ENCODE measurements around the gene PRDM15. TPM values are rescaled to one million over a fixed set of nuclear protein-coding genes. Genes with fewer than 3 reads are reported as not detected.

The PRDM15 gene
- total RNA-seq, 5 donors from 2014 or later (not counting 1 experiment from before 2014, with no cell fraction given): 17.8 to 22.0 (median 20.7) TPM

- Mint-ChIP-seq H3K4me1 (peaks cover 21 to 39% (median 38%) of the 10 kb centered on the region in 3 donors), H3K27me3 (no peaks in the 10 kb centered on the region), H3K4me3 (no peak overlapping the region), H3K27ac (no peak overlapping the region), H3K9me3 (no peaks in the 10 kb centered on the region), H3K36me3 (peaks cover 26% of the 10 kb centered on the region)
- Histone ChIP-seq H3K27me3 (replicated peaks in 1 of 2; ENCODE audit: control insufficient read depth in 2 of 2, extremely low read depth in 1 of 2, insufficient read depth in 2 of 2, low read length in 1 of 2) (no peaks in the 10 kb centered on the region), H3K4me3 (ENCODE audit: control insufficient read depth in 1 of 2, extremely low read depth in 1 of 2, low read length in 1 of 2) (no peak overlapping the region), H3K36me3 (ENCODE audit: control insufficient read depth in 2 of 2, extremely low read depth in 1 of 2, insufficient read depth in 1 of 2, low read length in 1 of 2) (peaks cover 4 to 10% of the 10 kb centered on the region in 2 donors), H3K27ac (ENCODE audit: low read length) (no peak overlapping the region), H3K4me1 (ENCODE audit: control insufficient read depth in 1 of 2, extremely low read depth in 1 of 2, insufficient read depth in 2 of 2, low read length in 2 of 2) (peaks cover 3 to 19% of the 10 kb centered on the region in 2 experiments), H3K9me3 (no peaks in the 10 kb centered on the region)
- CTCF ChIA-PET: interaction anchor here in 1 of 2 donors (0.6 kb wide), 2 partner anchors 204 to 368 kb away, joined by 3 to 4 read pairs; no protein-coding TSS in a partner anchor
- DNase-seq (no peak), ATAC-seq (replicated peaks in 1 of 4) (no peak)
- POLR2A ChIA-PET: interaction anchor here in 1 of 2 donors (0.6 kb wide), 1 partner anchor 29 kb away, joined by 7 read pairs; no protein-coding TSS in a partner anchor
- WGBS (ENCODE audit: insufficient coverage): 100% methylated on average over 1 of the region's 11 CpGs
Observed at GRCh38 chr21:41897047-41897669, 18.0 kb upstream of the PRDM15 start.

GRCh38 chr21:41895643-41896493 is 16.7 kb upstream of the PRDM15 start:
- Mint-ChIP-seq H3K27ac (peak overlapping the region; percentile 83 to 89), H3K36me3 (peaks cover 16% of the 10 kb centered on the region), H3K4me1 (peaks cover 20 to 34% (median 31%) of the 10 kb centered on the region in 3 donors), H3K9me3 (no peaks in the 10 kb centered on the region), H3K4me3 (peak overlapping the region; percentile 25 to 42 (median 39)), H3K27me3 (no peaks in the 10 kb centered on the region)
- DNase-seq: peak in 34 of 35 experiments; percentile 29 to 69 (median 52)
- peak; percentile 97 to 99 (median 98) for ATAC-seq (replicated peaks in 1 of 4)
- no peaks in the 10 kb centered on the region for H3K9me3 ChIP-seq
- 30% methylated on average over 15 of the region's 22 CpGs for WGBS (ENCODE audit: insufficient coverage)
- POLR2A ChIA-PET: no interaction called here
- no peak overlapping the region for H3K27ac ChIP-seq (ENCODE audit: low read length)
- H3K4me3 ChIP-seq (ENCODE audit: control insufficient read depth in 1 of 2, extremely low read depth in 1 of 2, low read length in 1 of 2): no peak overlapping the region
- H3K27me3 ChIP-seq (replicated peaks in 1 of 2; ENCODE audit: control insufficient read depth in 2 of 2, extremely low read depth in 1 of 2, insufficient read depth in 2 of 2, low read length in 1 of 2): no peaks in the 10 kb centered on the region
- CTCF ChIA-PET: interaction anchor here in 1 of 2 donors (0.7 to 1.4 kb wide), 3 partner anchors 16 to 212 kb away, joined by 3 to 8 read pairs (median 6); partner anchors contain the start of gene PRDM15
- H3K4me1 ChIP-seq (ENCODE audit: control insufficient read depth in 1 of 2, extremely low read depth in 1 of 2, insufficient read depth in 2 of 2, low read length in 2 of 2): peaks cover 3 to 19% of the 10 kb centered on the region in 2 experiments
- H3K36me3 ChIP-seq (ENCODE audit: control insufficient read depth in 2 of 2, extremely low read depth in 1 of 2, insufficient read depth in 1 of 2, low read length in 1 of 2): peaks cover 4 to 10% of the 10 kb centered on the region in 2 donors

- ChIA-PET CTCF (interaction anchor here in 1 of 2 donors (0.7 to 1.4 kb wide), 3 partner anchors 15 to 213 kb away, joined by 3 to 8 read pairs (median 6); partner anchors contain the start of gene PRDM15), POLR2A (no interaction called here)
- Histone ChIP-seq H3K27me3 (replicated peaks in 1 of 2; ENCODE audit: control insufficient read depth in 2 of 2, extremely low read depth in 1 of 2, insufficient read depth in 2 of 2, low read length in 1 of 2) (no peaks in the 10 kb centered on the region), H3K9me3 (no peaks in the 10 kb centered on the region), H3K4me1 (ENCODE audit: control insufficient read depth in 1 of 2, extremely low read depth in 1 of 2, insufficient read depth in 2 of 2, low read length in 2 of 2) (peaks cover 3 to 19% of the 10 kb centered on the region in 2 experiments), H3K4me3 (ENCODE audit: control insufficient read depth in 1 of 2, extremely low read depth in 1 of 2, low read length in 1 of 2) (no peak overlapping the region), H3K36me3 (ENCODE audit: control insufficient read depth in 2 of 2, extremely low read depth in 1 of 2, insufficient read depth in 1 of 2, low read length in 1 of 2) (peaks cover 4 to 10% of the 10 kb centered on the region in 2 donors), H3K27ac (ENCODE audit: low read length) (no peak overlapping the region)
- Mint-ChIP-seq H3K27ac (no peak overlapping the region), H3K9me3 (no peaks in the 10 kb centered on the region), H3K27me3 (no peaks in the 10 kb centered on the region), H3K36me3 (peaks cover 16% of the 10 kb centered on the region), H3K4me1 (peaks cover 20 to 30% (median 29%) of the 10 kb centered on the region in 3 donors), H3K4me3 (no peak overlapping the region)
- 80% methylated on average over 9 of the region's 13 CpGs for WGBS (ENCODE audit: insufficient coverage)
- DNase-seq (no peak), ATAC-seq (replicated peaks in 1 of 4) (no peak)
Observed at GRCh38 chr21:41894922-41895557, 15.9 kb upstream of the PRDM15 start.

GRCh38 chr21:41894511-41894910 is 15.4 kb upstream of the PRDM15 start:
- WGBS (ENCODE audit: insufficient coverage): 83% methylated on average over 2 of the region's 9 CpGs
- CTCF ChIA-PET: no interaction called here
- no peaks in the 10 kb centered on the region for H3K9me3 Mint-ChIP-seq
- POLR2A ChIA-PET: no interaction called here
- Histone ChIP-seq H3K27me3 (replicated peaks in 1 of 2; ENCODE audit: control insufficient read depth in 2 of 2, extremely low read depth in 1 of 2, insufficient read depth in 2 of 2, low read length in 1 of 2) (no peaks in the 10 kb centered on the region), H3K4me3 (ENCODE audit: control insufficient read depth in 1 of 2, extremely low read depth in 1 of 2, low read length in 1 of 2) (no peak overlapping the region), H3K36me3 (ENCODE audit: control insufficient read depth in 2 of 2, extremely low read depth in 1 of 2, insufficient read depth in 1 of 2, low read length in 1 of 2) (peaks cover 4 to 10% of the 10 kb centered on the region in 2 donors), H3K9me3 (no peaks in the 10 kb centered on the region), H3K4me1 (ENCODE audit: control insufficient read depth in 1 of 2, extremely low read depth in 1 of 2, insufficient read depth in 2 of 2, low read length in 2 of 2) (peaks cover 3 to 14% of the 10 kb centered on the region in 2 experiments), H3K27ac (ENCODE audit: low read length) (no peak overlapping the region)
- H3K4me3 Mint-ChIP-seq: no peak overlapping the region
- H3K4me1 Mint-ChIP-seq: peaks cover 18 to 26% (median 24%) of the 10 kb centered on the region in 3 donors
- no peaks in the 10 kb centered on the region for H3K27me3 Mint-ChIP-seq
- no peak overlapping the region for H3K27ac Mint-ChIP-seq
- DNase-seq: no peak
- peaks cover 16% of the 10 kb centered on the region for H3K36me3 Mint-ChIP-seq
- no peak for ATAC-seq (replicated peaks in 1 of 4)

- Histone ChIP-seq H3K27ac (ENCODE audit: low read length) (no peak overlapping the region), H3K27me3 (replicated peaks in 1 of 2; ENCODE audit: control insufficient read depth in 2 of 2, extremely low read depth in 1 of 2, insufficient read depth in 2 of 2, low read length in 1 of 2) (no peaks in the 10 kb centered on the region), H3K4me3 (ENCODE audit: control insufficient read depth in 1 of 2, extremely low read depth in 1 of 2, low read length in 1 of 2) (no peak overlapping the region), H3K36me3 (ENCODE audit: control insufficient read depth in 2 of 2, extremely low read depth in 1 of 2, insufficient read depth in 1 of 2, low read length in 1 of 2) (peaks cover 4 to 9% of the 10 kb centered on the region in 2 donors), H3K4me1 (ENCODE audit: control insufficient read depth in 1 of 2, extremely low read depth in 1 of 2, insufficient read depth in 2 of 2, low read length in 2 of 2) (peaks cover 3 to 6% of the 10 kb centered on the region in 2 experiments), H3K9me3 (no peaks in the 10 kb centered on the region)
- ATAC-seq (replicated peaks in 1 of 4): no peak
- Mint-ChIP-seq H3K4me3 (no peak overlapping the region), H3K27me3 (no peaks in the 10 kb centered on the region), H3K27ac (no peak overlapping the region), H3K4me1 (peaks cover 11 to 19% (median 13%) of the 10 kb centered on the region in 3 donors), H3K36me3 (peaks cover 15% of the 10 kb centered on the region), H3K9me3 (no peaks in the 10 kb centered on the region)
- CTCF ChIA-PET: no interaction called here
- 96% methylated on average over 7 of the region's 16 CpGs for WGBS (ENCODE audit: insufficient coverage)
- POLR2A ChIA-PET: no interaction called here
- no peak for DNase-seq
Observed at GRCh38 chr21:41892726-41893125, 13.6 kb upstream of the PRDM15 start.

GRCh38 chr21:41891132-41891531 is 12.0 kb upstream of the PRDM15 start:
- DNase-seq (no peak), ATAC-seq (replicated peaks in 1 of 4) (no peak)
- WGBS (ENCODE audit: insufficient coverage): 97% methylated on average over 5 of the region's 5 CpGs
- H3K9me3 Mint-ChIP-seq: no peaks in the 10 kb centered on the region
- Histone ChIP-seq H3K9me3 (no peaks in the 10 kb centered on the region), H3K27me3 (replicated peaks in 1 of 2; ENCODE audit: control insufficient read depth in 2 of 2, extremely low read depth in 1 of 2, insufficient read depth in 2 of 2, low read length in 1 of 2) (no peaks in the 10 kb centered on the region), H3K36me3 (ENCODE audit: control insufficient read depth in 2 of 2, extremely low read depth in 1 of 2, insufficient read depth in 1 of 2, low read length in 1 of 2) (peaks cover 4 to 9% of the 10 kb centered on the region in 2 donors), H3K27ac (ENCODE audit: low read length) (no peak overlapping the region), H3K4me3 (ENCODE audit: control insufficient read depth in 1 of 2, extremely low read depth in 1 of 2, low read length in 1 of 2) (no peak overlapping the region), H3K4me1 (ENCODE audit: control insufficient read depth in 1 of 2, extremely low read depth in 1 of 2, insufficient read depth in 2 of 2, low read length in 2 of 2) (peaks cover 2 to 5% of the 10 kb centered on the region in 2 experiments)
- peaks cover 9% of the 10 kb centered on the region for H3K36me3 Mint-ChIP-seq
- ChIA-PET POLR2A (no interaction called here), CTCF (no interaction called here)
- H3K27ac Mint-ChIP-seq: no peak overlapping the region
- H3K27me3 Mint-ChIP-seq: no peaks in the 10 kb centered on the region
- H3K4me1 Mint-ChIP-seq: peaks cover 9 to 11% (median 10%) of the 10 kb centered on the region in 3 donors
- H3K4me3 Mint-ChIP-seq: no peak overlapping the region
